GM18508 (cell line): Measurements from ENCODE around the gene FOXD1.
"Not testable (repeated sequence)": the region's sequence is repeated elsewhere in the genome, so short reads cannot be mapped to it uniquely, and the experiment has no call there.

ENCODE experiments used
- ATAC-seq: cut with Tn5 transposase; IDR thresholded peaks from one replicate; pipeline ENCODE4 v1.9.1; 2021; ENCODE audit warnings: moderate number of reproducible peaks; ENCODE audit not compliant: insufficient read depth, unreplicated experiment

The FOXD1 gene

DNA sequence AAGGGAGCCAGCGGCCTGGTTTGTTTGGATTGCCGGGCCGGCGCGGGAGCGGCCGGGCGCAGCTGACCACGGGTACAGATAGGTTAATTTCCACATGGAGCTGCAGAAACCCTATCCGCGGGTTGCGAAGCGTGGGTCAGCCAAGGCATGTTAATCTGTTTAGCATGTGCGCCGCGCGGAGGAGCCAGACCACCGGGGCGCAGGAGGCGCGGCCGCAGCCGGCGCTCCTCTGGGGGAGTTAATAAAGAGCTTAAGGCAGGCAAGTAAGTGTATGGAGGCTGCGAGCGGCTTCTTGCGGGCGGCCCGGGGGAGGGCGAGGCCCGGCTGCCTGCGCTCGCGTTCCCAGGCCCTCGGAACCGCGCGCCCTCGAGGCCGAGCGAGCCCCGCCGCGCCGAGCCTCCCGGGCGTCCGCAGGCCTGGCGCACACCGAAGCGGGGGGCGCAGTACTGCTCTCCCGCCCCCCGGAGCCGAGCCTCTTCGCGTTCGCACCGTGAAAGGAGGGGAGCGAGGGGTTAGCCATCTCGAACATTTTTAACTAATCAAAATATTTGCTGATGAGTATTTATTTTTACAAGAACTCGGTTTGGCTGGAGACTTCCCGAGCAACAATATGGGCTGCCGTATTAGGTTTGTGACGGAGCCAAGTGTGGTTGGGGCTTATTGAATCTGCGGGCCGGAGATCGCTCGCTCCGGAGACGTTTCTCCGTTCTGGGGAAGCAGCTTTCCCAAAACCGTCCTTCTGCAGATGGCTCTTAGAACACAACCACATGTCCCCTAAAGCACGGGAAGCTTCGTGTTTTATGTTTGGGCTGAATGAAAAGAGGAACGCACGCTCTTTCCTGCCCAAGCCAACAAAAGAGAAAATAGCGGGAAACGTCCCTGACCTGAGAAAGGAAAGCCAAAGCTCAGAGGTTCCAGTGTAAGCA lies 28.8 kb downstream of the FOXD1 start:
- no peak for ATAC-seq

DNA sequence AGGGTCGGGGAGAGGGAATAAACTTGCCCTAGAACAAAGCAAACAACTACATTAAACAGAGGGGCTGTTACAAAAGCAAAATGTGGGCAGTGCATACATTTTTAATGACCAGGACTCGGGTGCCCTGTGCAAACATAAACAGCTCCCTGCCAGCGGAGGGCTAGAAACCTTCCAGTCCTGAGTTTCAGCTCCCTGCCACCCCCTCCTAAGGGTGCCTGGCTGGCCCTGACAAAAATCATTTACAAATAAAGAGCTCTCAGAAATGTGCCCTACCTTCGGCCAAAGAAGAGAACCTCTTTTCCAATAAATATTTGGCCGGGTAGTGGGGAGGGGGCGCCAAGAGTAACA lies 29.5 kb downstream of the FOXD1 start:
- no peak for ATAC-seq

DNA sequence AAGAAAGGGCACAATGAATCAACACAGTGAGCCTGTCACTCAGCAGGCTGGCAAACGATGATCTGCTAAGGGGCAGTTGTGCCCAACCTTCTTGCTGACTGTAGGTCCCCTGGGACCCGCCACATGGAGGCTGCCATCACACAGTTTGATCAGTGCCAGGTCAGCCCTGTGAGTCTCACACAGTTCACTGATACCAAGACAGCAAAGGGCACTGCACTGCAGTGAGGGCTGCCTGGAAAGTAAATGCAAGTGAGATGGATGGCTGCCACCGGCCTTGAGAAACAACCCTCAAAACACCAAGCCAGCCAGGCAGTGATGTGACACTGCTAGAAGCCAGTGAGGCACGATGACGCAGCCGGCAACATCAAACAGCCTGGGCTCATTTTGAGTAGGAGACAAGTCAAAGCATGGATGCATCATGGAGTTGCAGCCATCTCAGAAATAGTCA lies 30.3 kb downstream of the FOXD1 start:
- no peak for ATAC-seq

DNA sequence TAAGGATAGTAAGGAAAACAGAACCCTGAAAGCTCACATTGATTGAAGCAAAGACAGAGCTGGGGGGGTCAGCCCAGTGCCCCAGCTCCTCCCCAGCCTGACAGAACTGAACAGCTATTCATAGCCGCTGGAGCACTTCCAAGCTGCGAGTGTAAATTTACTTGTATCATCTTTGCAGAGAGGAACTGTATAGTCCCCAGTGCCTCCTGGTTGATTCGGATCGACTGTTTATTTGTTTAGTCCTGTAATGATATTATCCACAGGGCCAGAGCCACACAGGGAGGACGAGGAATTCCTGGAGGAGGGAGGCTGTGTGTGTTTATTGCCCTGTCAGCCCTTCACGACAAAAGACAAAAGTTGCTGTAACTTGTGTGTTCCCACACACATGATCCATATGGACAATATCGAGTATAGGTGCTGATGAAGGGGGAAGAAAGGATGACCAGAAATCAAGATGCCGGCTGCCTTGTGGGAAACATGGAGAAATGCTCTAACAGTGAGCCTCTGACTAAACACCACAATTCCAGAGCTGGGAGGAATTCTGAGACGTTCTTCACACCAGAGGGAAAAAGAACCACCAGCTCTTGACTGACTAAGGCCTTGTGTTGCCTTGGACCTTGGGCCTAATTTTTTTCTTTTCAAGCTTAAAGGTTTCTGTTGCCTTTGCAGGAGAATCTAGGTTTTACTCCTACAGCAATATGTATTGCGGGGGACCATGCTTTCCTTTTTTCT lies 31.1 kb downstream of the FOXD1 start:
- no peak for ATAC-seq

DNA sequence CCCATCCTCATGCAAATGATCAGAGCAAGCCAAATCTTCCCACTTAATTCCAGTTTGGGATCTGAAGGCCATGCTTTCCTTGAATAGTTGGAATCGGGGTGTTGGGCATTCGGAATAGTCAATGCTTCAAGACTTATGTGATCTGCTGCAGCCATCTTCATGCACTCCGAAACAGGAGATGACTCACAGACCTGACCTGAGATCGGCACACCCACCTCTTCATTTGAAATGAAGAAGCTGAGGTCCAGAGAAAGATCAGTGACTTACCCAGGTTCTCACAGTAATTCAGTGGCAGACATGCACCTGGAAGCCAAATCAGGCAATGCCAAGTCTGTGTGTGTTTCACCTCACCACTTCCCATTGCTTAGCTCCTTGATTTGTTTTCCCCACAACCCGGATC lies 33.0 kb downstream of the FOXD1 start:
- ATAC-seq: no peak

DNA sequence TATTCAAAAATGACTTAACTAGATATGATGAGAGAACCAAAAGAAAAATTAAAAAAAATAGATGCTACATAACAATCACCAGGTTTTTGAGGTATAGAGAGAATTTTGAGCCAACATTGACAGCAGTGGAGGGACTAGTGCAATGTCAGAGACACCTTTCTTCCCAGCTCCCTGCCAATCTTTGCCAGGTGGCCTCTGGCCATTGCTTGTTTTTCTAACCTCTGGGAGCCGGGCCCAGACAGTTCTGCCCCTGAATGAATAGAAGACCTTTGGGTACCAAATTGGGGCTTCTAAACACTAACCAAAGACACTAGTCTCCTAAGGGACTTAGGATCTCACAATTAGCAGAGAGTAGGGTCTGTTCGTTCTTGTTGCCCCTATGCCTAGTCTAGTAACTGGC lies 33.4 kb downstream of the FOXD1 start:
- no peak for ATAC-seq

DNA sequence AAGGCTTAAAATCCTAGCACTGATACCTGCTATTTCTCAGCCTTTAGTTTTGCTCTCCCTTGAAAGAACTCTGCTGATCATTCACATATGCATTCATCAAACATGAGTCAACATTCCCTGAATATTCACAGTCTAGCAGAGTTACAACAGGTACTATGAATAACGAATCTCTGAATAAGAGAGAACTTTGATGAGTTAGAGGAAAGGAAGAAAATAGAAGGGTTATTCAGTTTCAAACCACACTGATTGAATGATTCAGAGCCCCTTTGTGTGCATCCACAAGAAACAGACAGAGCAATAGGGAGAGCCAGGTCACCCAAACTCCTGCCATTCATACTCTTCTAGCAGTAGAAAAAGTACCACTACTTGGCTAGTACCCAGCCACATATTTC lies 36.0 kb downstream of the FOXD1 start:
- no peak for ATAC-seq

DNA sequence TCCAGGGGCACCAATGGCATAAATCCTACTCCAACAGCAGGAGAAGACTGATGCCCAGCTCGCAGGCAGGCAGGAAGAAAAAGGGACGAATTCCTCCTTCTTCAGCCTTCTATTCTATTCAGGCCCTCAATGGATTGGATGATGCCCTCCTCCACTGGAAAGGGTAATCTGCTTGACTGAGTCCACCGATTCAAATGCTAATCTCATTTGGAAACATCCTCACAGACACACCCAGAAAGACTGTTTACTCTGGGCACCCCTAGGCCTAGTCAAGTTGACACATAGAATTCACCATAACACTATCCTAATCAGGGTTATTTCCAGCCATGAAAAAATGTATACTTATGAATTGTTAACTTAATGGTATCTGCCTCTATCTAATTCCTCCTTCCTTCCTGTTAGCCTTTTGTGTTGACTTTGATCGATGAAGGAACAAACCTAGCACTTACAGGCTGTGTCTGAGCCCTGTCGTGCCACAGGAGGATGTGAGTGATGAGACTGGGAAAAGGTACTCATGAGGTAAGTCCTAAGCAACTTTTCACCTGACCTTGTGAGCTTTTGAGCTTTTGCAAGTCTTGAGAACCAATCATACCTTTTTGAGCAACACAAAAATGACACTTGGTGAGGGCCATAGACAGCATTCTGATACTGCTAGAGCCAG lies 36.5 kb downstream of the FOXD1 start:
- no peak for ATAC-seq

DNA sequence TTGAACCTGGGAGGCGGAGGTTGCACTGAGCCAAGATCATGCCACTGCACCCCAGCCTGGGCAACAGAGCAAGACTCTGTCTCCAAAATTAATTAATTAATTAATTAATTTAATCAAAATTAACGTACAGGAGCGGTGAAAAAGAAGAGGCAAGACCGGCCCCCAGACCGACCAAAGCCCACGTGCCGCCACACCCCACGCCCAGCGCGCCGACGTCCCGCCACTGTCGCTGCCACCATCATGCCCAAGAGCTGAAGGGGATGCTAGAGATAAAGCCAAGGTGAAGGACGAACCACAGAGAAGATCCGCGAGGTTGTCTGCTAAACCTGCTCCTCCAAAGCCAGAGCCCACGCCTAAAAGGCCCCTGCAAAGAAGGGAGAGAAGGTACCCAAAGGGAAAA lies 38.6 kb downstream of the FOXD1 start:
- not testable (repeated sequence) for ATAC-seq

DNA sequence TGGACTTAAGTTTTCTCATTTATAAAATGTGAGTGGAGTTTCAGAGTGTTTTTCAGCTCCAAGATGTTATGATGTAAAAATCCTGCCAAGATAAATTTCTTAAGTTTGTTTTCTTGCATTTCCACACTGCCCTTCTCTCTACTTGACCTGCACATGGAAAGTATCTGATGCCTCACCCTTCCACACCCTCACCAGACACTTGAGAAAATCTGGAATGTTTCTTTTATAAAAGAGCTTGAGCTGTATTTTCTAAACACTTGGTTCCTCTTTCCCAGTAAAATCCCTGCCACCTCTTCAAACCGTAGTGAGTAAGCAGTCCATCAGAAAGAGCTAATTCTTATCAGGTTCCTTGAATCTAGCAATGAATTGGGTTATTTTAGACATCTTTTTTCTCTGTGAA lies 42.9 kb downstream of the FOXD1 start:
- ATAC-seq: no peak

DNA sequence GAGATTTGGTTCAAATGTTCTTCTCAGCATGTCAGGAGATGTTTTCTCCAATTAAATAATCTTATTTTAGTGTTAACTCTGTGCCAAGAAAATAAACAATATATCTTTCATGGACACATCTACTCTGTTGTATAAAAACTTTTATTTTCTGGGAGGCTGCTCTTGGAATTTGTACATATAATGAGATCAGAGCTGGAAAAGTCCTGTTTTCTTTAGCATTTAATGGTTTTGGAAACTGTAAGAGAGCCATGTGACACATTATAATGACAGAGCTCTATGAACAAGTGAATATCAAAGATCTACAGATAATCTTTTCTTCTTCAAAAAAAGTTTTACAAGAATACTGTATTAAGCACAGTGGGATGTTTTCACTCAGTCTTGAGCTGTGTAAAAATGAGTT lies 48.8 kb downstream of the FOXD1 start:
- no peak for ATAC-seq
